ENCODE data around the gene SLC25A38.
A peak's percentile ranks its signal among the peaks of the same experiment; 100 is the strongest.

Gene SLC25A38

DNA sequence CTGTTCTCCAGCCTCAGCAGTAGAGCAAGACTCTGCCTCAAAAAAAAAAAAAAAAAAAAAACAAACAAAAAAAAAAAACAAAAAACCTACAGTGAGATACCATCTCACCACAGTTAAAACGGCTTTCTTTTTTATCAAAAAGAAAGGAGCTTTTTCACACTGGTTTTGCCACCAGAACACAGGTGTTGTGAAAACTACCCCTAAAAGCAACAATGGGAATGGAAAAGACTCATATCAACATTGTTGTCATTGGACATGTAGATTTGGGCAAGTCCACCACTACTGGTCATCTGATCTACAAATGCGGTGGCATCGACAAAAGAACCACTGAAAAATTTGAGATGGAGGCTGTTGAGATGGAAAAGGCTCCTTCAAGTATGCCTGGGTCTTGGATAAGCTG, 24.8 kb upstream of the SLC25A38 start:
- peak overlapping the region; percentile 44 for H3K4me3 ChIP-seq (ENCODE audit: low read length, poor library complexity, severe bottlenecking)
- H2AFZ ChIP-seq (ENCODE audit: low read length), result no peak overlapping the region
- peaks cover 25% of the 10 kb centered on the region for H3K79me2 ChIP-seq (ENCODE audit: insufficient read depth, low read length)
- peak overlapping the region; percentile 82 for H3K4me2 ChIP-seq (ENCODE audit: low read depth, low read length, poor library complexity, severe bottlenecking)
- no peaks in the 10 kb centered on the region for H4K20me1 ChIP-seq (ENCODE audit: insufficient read depth, low read length, poor library complexity, severe bottlenecking)
- H3K4me1 ChIP-seq (ENCODE audit: insufficient read depth, low read length, poor library complexity, severe bottlenecking), result peaks cover 84% of the 10 kb centered on the region
- H3K9me2 ChIP-seq (replicated peaks; ENCODE audit: low read depth, low read length), result no peaks in the 10 kb centered on the region
- TF ChIP-seq EZH2phosphoT487 (IDR thresholded peaks at IDR 0.05; ENCODE audit: borderline replicate concordance) (no peak), CTCF (conservative IDR thresholded peaks at IDR 0.05; ENCODE audit: low read length) (no peak)
- H3K27me3 ChIP-seq (ENCODE audit: insufficient read depth, low read length, poor library complexity, severe bottlenecking), result no peaks in the 10 kb centered on the region
- 0 out of 2 replicates have a peak, but pooled peaks cover 4% of the 10 kb centered on the region for H3F3A ChIP-seq (ENCODE audit: low read depth)
- no peaks in the 10 kb centered on the region for H3K9me3 ChIP-seq (ENCODE audit: insufficient read depth, low read depth, low read length)
- peak overlapping the region; percentile 80 for H3K9ac ChIP-seq (ENCODE audit: low read depth, low read length, poor library complexity, severe bottlenecking)
- H3K36me3 ChIP-seq (ENCODE audit: insufficient read depth, low read length), result no peaks in the 10 kb centered on the region

DNA sequence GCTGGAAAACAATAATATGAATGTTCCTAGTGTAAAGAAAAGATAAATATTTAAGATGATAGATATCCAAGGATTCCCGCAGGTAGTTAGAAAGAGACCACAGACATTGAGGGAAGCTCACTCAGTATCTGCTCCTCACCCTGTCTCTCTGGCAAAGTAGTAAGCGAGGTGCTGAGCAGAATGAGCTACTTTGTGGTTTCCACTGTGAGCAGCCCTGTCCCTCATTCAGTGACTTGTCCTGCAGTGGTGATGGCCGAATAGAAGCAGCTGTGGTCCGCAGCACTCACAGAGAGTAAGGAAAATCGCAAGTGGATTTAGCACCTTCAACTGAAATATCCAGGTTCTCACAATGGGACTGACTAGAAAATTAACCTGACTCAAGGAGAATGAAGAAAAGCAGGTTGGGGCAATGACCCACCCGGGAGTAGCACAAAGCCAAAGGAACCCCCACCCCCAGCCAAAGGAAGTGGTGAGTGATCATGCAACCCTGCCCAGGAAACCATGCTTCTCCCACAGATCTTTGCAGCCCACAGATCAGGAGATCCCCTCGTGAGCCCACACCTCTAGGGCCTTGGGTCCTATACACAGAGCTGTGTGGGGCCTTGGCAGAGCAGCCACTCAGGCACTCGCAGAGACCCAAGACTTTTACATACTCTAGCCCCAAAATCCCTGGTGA, 21.8 kb upstream of the SLC25A38 start:
- H3K9ac ChIP-seq (ENCODE audit: low read depth, low read length, poor library complexity, severe bottlenecking), result peak overlapping the region; percentile 80

GRCh38 chr3:39362192-39362591, 21.0 kb upstream of the SLC25A38 start:
- 0 out of 2 replicates have a peak, but pooled peaks cover 4% of the 10 kb centered on the region for H3F3A ChIP-seq (ENCODE audit: low read depth)
- peaks cover 9% of the 10 kb centered on the region; the same call in 1 of the 2 replicates for H3K9me3 ChIP-seq (ENCODE audit: insufficient read depth, low read depth, low read length)
- TF ChIP-seq EZH2phosphoT487 (IDR thresholded peaks at IDR 0.05; ENCODE audit: borderline replicate concordance), result no peak
- H3K36me3 ChIP-seq (ENCODE audit: insufficient read depth, low read length), result no peaks in the 10 kb centered on the region
- peaks cover 55% of the 10 kb centered on the region for H3K4me1 ChIP-seq (ENCODE audit: insufficient read depth, low read length, poor library complexity, severe bottlenecking)
- no peaks in the 10 kb centered on the region for H3K27me3 ChIP-seq (ENCODE audit: insufficient read depth, low read length, poor library complexity, severe bottlenecking)
- H4K20me1 ChIP-seq (ENCODE audit: insufficient read depth, low read length, poor library complexity, severe bottlenecking), result no peaks in the 10 kb centered on the region
- H3K9ac ChIP-seq (ENCODE audit: low read depth, low read length, poor library complexity, severe bottlenecking), result peak overlapping the region; percentile 80
- H3K4me3 ChIP-seq (ENCODE audit: low read length, poor library complexity, severe bottlenecking), result peak overlapping the region; percentile 71
- H3K4me2 ChIP-seq (ENCODE audit: low read depth, low read length, poor library complexity, severe bottlenecking), result peak overlapping the region; percentile 82
- H3K9me2 ChIP-seq (replicated peaks; ENCODE audit: low read depth, low read length), result no peaks in the 10 kb centered on the region
- H3K79me2 ChIP-seq (ENCODE audit: insufficient read depth, low read length), result peaks cover 21% of the 10 kb centered on the region
- no peak overlapping the region for H2AFZ ChIP-seq (ENCODE audit: low read length)

More for the DNA sequence above, 21.8 kb upstream of the SLC25A38 start:
- H3F3A ChIP-seq (ENCODE audit: low read depth), result 0 out of 2 replicates have a peak, but pooled peaks cover 4% of the 10 kb centered on the region
- H2AFZ ChIP-seq (ENCODE audit: low read length), result no peak overlapping the region
- no peaks in the 10 kb centered on the region for H3K36me3 ChIP-seq (ENCODE audit: insufficient read depth, low read length)
- H3K79me2 ChIP-seq (ENCODE audit: insufficient read depth, low read length), result peaks cover 25% of the 10 kb centered on the region
- no peaks in the 10 kb centered on the region for H3K27me3 ChIP-seq (ENCODE audit: insufficient read depth, low read length, poor library complexity, severe bottlenecking)
- H3K9me2 ChIP-seq (replicated peaks; ENCODE audit: low read depth, low read length), result no peaks in the 10 kb centered on the region
- H3K9me3 ChIP-seq (ENCODE audit: insufficient read depth, low read depth, low read length), result peaks cover 9% of the 10 kb centered on the region; the same call in 1 of the 2 replicates
- no peaks in the 10 kb centered on the region for H4K20me1 ChIP-seq (ENCODE audit: insufficient read depth, low read length, poor library complexity, severe bottlenecking)
- TF ChIP-seq CTCF (conservative IDR thresholded peaks at IDR 0.05; ENCODE audit: low read length), result no peak
- TF ChIP-seq EZH2phosphoT487 (IDR thresholded peaks at IDR 0.05; ENCODE audit: borderline replicate concordance), result no peak
- H3K4me2 ChIP-seq (ENCODE audit: low read depth, low read length, poor library complexity, severe bottlenecking), result peak overlapping the region; percentile 82
- peak overlapping the region; percentile 71 for H3K4me3 ChIP-seq (ENCODE audit: low read length, poor library complexity, severe bottlenecking)
- peaks cover 63% of the 10 kb centered on the region for H3K4me1 ChIP-seq (ENCODE audit: insufficient read depth, low read length, poor library complexity, severe bottlenecking)

Measured in Loucy (cell line).